ENCODE measurements around the gene LAMB3.

DNA sequence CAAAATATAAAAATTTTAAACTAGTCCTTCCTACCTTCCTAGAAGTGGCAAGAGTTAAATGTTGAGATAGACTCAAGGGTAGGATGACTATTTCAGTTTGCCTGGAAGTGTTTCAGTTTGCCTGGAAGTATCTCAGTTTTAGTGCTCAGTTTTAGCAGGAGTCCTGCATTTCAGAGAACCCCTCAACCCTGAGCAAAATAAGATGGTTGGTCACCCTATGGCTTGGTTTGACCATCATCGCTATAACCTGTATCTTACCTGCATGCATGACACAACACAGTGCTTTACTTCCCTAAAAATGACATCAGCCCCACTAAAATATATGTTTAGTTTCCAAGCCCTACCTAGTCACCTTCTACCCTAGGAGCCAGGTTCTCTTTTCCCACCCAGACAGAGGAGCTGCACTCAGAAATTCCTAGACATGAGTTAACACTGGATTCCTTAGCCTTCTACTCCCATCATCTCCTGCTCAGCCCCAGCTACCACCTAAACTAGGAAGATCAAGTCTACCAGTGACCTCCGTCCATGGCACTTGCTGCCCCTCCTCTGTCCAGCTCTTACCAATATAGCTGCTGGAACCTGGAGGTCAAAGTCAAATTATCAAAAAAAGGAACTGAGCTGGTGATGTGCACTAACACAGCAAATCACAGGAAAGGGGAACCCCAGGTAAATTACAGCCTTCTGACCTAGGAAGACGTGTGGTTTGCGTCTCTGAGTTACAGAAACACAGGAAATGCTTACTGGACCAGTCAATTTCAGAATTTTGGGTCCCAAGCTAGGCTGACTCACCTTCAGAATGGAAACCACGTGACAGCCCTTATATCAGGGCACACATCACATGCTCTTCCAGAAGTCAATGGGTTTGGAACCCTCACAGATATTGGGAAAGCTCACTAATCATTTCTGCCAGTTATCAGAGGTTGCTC lies 20.7 kb upstream of the LAMB3 start:
- TF ChIP-seq POLR2A (IDR thresholded peaks at IDR 0.05) = no peak
- TF ChIP-seq, protein P1, sequence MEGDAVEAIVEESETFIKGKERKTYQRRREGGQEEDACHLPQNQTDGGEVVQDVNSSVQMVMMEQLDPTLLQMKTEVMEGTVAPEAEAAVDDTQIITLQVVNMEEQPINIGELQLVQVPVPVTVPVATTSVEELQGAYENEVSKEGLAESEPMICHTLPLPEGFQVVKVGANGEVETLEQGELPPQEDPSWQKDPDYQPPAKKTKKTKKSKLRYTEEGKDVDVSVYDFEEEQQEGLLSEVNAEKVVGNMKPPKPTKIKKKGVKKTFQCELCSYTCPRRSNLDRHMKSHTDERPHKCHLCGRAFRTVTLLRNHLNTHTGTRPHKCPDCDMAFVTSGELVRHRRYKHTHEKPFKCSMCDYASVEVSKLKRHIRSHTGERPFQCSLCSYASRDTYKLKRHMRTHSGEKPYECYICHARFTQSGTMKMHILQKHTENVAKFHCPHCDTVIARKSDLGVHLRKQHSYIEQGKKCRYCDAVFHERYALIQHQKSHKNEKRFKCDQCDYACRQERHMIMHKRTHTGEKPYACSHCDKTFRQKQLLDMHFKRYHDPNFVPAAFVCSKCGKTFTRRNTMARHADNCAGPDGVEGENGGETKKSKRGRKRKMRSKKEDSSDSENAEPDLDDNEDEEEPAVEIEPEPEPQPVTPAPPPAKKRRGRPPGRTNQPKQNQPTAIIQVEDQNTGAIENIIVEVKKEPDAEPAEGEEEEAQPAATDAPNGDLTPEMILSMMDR (IDR thresholded peaks at IDR 0.05) = no peak

All from testis (tissue), 2 donors.